ENCODE measurements around the gene MDFIC.

- TF ChIP-seq POLR2AphosphoS5 (IDR thresholded peaks at IDR 0.05; ENCODE audit: borderline replicate concordance, low read depth, low read length), result no peak
- TF ChIP-seq EZH2 (IDR thresholded peaks at IDR 0.05), result no peak
These were observed 118.6 kb downstream of the MDFIC start for GRCh38 chr7:115040495-115040894.

Data from SK-N-MC (cell line).